ENCODE results near the gene GID8. TPM values are rescaled to one million over a fixed set of nuclear protein-coding genes. Genes with fewer than 3 reads are reported as not detected.

The GID8 gene
- total and polyA plus RNA-seq, 2 of the 13 experiments (the other 11 are each of a cell fraction or from before 2014, with no cell fraction given): 39.6 to 59.8 TPM

DNA sequence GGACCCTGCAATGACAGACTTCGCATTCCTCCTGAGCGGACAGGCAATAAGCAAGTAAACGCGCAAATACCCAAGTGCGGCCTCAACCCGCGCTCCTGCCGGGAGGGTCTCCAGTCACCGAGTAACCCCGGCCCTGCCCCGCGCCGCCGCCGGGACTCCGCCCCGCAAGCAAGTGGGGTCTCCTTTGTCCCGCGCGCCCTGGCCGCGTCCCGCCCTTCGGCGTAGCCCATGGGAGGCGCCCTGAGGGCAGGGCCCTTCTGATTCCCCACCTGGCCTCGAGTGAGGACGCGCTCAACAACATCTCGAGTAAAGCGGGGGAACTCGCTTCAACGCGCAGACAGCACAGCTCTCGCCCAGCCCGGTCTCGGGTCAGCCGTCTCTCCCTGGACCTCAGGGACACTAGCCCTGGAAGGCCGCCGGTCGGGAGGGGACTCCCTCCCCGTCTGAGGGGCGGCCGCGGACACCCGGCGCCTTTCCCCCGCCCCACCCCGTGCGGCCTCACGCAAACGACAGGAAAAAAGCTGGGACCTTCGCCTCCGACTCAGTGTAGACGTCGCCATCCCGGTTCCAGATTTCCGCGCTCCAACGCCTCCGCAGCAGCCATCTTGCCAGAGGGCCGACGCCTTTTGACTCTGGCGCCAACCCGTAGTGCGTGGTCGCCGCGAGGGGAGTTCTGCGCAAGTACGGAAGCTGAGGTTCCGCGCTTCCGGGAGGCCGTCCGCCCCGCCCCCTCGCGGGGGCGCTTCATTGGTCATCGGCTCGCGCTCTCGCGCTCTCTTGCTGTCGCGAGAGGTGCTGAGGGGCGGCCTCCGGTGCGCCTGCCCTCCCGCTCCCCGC, 461 bp upstream of the GID8 start (continued):
- TF ChIP-seq, protein P1, sequence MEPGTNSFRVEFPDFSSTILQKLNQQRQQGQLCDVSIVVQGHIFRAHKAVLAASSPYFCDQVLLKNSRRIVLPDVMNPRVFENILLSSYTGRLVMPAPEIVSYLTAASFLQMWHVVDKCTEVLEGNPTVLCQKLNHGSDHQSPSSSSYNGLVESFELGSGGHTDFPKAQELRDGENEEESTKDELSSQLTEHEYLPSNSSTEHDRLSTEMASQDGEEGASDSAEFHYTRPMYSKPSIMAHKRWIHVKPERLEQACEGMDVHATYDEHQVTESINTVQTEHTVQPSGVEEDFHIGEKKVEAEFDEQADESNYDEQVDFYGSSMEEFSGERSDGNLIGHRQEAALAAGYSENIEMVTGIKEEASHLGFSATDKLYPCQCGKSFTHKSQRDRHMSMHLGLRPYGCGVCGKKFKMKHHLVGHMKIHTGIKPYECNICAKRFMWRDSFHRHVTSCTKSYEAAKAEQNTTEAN (CRISPR knock-in tag; conservative IDR thresholded peaks at IDR 0.05): peak; percentile 79; the same call in 1 of the 2 replicates
- TF ChIP-seq, protein P2, sequence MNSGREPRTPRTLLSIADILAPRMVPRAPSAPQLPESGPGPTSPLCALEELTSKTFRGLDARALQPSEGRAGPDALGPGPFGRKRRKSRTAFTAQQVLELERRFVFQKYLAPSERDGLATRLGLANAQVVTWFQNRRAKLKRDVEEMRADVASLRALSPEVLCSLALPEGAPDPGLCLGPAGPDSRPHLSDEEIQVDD (CRISPR knock-in tag; IDR thresholded peaks at IDR 0.05; ENCODE audit: borderline replicate concordance): peak; percentile 92; the same call in 1 of the 2 replicates
- no peak for TF ChIP-seq HMGA1 (CRISPR knock-in tag; conservative IDR thresholded peaks at IDR 0.05)
- TF ChIP-seq, protein P3, sequence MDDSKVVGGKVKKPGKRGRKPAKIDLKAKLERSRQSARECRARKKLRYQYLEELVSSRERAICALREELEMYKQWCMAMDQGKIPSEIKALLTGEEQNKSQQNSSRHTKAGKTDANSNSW (CRISPR knock-in tag; IDR thresholded peaks at IDR 0.05; ENCODE audit: borderline replicate concordance): no peak; the same call in 1 of the 2 replicates
- TF ChIP-seq, protein P4, sequence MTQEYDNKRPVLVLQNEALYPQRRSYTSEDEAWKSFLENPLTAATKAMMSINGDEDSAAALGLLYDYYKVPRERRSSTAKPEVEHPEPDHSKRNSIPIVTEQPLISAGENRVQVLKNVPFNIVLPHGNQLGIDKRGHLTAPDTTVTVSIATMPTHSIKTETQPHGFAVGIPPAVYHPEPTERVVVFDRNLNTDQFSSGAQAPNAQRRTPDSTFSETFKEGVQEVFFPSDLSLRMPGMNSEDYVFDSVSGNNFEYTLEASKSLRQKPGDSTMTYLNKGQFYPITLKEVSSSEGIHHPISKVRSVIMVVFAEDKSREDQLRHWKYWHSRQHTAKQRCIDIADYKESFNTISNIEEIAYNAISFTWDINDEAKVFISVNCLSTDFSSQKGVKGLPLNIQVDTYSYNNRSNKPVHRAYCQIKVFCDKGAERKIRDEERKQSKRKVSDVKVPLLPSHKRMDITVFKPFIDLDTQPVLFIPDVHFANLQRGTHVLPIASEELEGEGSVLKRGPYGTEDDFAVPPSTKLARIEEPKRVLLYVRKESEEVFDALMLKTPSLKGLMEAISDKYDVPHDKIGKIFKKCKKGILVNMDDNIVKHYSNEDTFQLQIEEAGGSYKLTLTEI (CRISPR knock-in tag; conservative IDR thresholded peaks at IDR 0.05): no peak; the same call in 1 of the 2 replicates
- peak; percentile 91 for TF ChIP-seq TBX2 (CRISPR knock-in tag; IDR thresholded peaks at IDR 0.05; ENCODE audit: borderline replicate concordance)
- no peak for TF ChIP-seq PCBP2 (optimal IDR thresholded peaks at IDR 0.05; ENCODE audit: low read depth, low read length, poor library complexity, severe bottlenecking)
- peak; percentile 58; the same call in 1 of the 2 replicates for TF ChIP-seq ZFAT (CRISPR knock-in tag; conservative IDR thresholded peaks at IDR 0.05)
- TF ChIP-seq, protein P5, sequence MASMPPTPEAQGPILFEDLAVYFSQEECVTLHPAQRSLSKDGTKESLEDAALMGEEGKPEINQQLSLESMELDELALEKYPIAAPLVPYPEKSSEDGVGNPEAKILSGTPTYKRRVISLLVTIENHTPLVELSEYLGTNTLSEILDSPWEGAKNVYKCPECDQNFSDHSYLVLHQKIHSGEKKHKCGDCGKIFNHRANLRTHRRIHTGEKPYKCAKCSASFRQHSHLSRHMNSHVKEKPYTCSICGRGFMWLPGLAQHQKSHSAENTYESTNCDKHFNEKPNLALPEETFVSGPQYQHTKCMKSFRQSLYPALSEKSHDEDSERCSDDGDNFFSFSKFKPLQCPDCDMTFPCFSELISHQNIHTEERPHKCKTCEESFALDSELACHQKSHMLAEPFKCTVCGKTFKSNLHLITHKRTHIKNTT (CRISPR knock-in tag; IDR thresholded peaks at IDR 0.05): no peak
- TF ChIP-seq, protein P6, sequence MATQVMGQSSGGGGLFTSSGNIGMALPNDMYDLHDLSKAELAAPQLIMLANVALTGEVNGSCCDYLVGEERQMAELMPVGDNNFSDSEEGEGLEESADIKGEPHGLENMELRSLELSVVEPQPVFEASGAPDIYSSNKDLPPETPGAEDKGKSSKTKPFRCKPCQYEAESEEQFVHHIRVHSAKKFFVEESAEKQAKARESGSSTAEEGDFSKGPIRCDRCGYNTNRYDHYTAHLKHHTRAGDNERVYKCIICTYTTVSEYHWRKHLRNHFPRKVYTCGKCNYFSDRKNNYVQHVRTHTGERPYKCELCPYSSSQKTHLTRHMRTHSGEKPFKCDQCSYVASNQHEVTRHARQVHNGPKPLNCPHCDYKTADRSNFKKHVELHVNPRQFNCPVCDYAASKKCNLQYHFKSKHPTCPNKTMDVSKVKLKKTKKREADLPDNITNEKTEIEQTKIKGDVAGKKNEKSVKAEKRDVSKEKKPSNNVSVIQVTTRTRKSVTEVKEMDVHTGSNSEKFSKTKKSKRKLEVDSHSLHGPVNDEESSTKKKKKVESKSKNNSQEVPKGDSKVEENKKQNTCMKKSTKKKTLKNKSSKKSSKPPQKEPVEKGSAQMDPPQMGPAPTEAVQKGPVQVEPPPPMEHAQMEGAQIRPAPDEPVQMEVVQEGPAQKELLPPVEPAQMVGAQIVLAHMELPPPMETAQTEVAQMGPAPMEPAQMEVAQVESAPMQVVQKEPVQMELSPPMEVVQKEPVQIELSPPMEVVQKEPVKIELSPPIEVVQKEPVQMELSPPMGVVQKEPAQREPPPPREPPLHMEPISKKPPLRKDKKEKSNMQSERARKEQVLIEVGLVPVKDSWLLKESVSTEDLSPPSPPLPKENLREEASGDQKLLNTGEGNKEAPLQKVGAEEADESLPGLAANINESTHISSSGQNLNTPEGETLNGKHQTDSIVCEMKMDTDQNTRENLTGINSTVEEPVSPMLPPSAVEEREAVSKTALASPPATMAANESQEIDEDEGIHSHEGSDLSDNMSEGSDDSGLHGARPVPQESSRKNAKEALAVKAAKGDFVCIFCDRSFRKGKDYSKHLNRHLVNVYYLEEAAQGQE (IDR thresholded peaks at IDR 0.05; ENCODE audit: borderline replicate concordance in 1 of 2, low read depth in 1 of 2, low read length in 2 of 2): peak in 1 of 2 experiments; percentile 66; a peak in 1 of 4 replicates
- no peak for TF ChIP-seq JUNB (CRISPR knock-in tag; IDR thresholded peaks at IDR 0.05; ENCODE audit: borderline replicate concordance)
- TF ChIP-seq RARG (CRISPR knock-in tag; IDR thresholded peaks at IDR 0.05; ENCODE audit: low read depth): peak; percentile 97; the same call in 1 of the 2 replicates
- TF ChIP-seq ZNF788 (CRISPR knock-in tag; IDR thresholded peaks at IDR 0.05; ENCODE audit: borderline replicate concordance): peak; percentile 98
- TF ChIP-seq NR2F1 (CRISPR knock-in tag; IDR thresholded peaks at IDR 0.05): no peak; a peak in 2 of 4 replicates
- no peak for TF ChIP-seq PRPF4 (IDR thresholded peaks at IDR 0.05; ENCODE audit: low read depth, low read length, poor library complexity, severe bottlenecking)
- peak; percentile 79; the same call in 1 of the 2 replicates for TF ChIP-seq ZSCAN20 (CRISPR knock-in tag; IDR thresholded peaks at IDR 0.05; ENCODE audit: borderline replicate concordance)
- peak; percentile 90 for TF ChIP-seq ZNF883 (CRISPR knock-in tag; IDR thresholded peaks at IDR 0.05; ENCODE audit: not compliant biosample characterization)
- TF ChIP-seq ZNF3 (CRISPR knock-in tag; IDR thresholded peaks at IDR 0.05): peak; percentile 34; the same call in 1 of the 2 replicates
